ENCODE measurements around the gene OSER1.

DNA sequence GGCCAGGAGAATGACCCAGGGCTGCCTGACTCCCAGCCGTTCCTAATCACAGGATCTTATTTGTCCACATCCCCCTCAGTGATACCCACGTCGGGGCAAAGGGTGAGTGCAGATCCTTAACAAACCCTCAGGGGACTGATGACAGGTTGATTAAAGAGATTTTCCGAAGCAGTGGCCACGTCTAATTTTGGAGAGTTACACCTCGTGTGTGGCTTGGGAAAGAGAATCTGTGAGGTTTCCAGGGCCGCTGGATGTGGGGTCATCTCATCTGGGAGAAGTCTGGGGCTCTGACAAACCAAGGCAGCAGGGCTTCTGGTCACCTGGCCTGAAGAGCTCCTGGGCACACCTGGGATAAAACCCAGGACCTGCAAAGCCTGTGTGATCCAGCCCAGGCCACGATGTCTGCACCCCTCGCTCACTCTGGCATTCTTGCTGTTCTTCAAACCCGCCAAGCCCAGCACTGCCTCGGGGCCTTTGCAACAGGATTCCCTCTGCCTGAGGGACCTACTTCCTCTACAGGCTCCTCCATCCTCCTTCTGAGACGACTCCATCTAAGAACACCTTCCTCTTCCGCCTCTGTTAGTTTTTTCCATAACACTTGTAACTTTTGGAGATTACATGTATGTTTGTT is 28.3 kb downstream of the OSER1 start:
- TF ChIP-seq, protein P1, sequence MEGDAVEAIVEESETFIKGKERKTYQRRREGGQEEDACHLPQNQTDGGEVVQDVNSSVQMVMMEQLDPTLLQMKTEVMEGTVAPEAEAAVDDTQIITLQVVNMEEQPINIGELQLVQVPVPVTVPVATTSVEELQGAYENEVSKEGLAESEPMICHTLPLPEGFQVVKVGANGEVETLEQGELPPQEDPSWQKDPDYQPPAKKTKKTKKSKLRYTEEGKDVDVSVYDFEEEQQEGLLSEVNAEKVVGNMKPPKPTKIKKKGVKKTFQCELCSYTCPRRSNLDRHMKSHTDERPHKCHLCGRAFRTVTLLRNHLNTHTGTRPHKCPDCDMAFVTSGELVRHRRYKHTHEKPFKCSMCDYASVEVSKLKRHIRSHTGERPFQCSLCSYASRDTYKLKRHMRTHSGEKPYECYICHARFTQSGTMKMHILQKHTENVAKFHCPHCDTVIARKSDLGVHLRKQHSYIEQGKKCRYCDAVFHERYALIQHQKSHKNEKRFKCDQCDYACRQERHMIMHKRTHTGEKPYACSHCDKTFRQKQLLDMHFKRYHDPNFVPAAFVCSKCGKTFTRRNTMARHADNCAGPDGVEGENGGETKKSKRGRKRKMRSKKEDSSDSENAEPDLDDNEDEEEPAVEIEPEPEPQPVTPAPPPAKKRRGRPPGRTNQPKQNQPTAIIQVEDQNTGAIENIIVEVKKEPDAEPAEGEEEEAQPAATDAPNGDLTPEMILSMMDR (IDR thresholded peaks at IDR 0.05): no peak
- TF ChIP-seq POLR2A (IDR thresholded peaks at IDR 0.05): no peak
